ENCODE data around the gene FKBP3. TPM values are rescaled to one million over a fixed set of nuclear protein-coding genes. Genes with fewer than 3 reads are reported as not detected.

Gene FKBP3
- total RNA-seq, 2 donors from 2014 or later, result 153 to 188 TPM

DNA sequence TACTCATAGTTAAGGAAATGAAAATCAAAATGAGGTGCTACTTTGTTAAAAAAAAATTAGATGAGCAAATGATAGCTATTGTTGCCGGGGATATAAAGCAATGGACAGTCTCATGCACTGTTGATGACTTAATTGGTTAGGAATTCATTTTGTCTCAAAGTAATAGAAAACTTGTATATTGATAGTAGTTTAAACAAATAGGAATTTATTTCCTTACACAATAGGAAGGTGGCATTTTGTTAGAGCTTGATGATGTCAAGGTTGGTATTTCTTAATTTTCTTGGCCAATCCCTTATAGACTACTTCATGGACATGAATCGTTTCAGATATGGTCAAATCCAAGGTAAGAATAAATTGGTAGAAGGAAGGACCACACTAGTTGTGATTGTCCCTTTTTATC, 42.6 kb downstream of the FKBP3 start:
- no peaks in the 10 kb centered on the region for H3K27me3 Mint-ChIP-seq (ENCODE audit: insufficient read depth)
- no peak for DNase-seq
- no peak overlapping the region for H3K4me3 Mint-ChIP-seq
- TF ChIP-seq CTCF (conservative IDR thresholded peaks at IDR 0.05), result no peak
- Histone ChIP-seq H3K9me3 (ENCODE audit: control insufficient read depth, low read length) (no peaks in the 10 kb centered on the region), H3K27me3 (ENCODE audit: control insufficient read depth, insufficient read depth, low read length, poor library complexity, severe bottlenecking) (no peaks in the 10 kb centered on the region), H3K36me3 (ENCODE audit: control insufficient read depth, insufficient read depth, low read length) (peaks cover 30% of the 10 kb centered on the region), H3K27ac (ENCODE audit: low read depth, low read length) (no peak overlapping the region), H3K9ac (ENCODE audit: extremely low read depth, low read length, poor library complexity, severe bottlenecking) (no peak overlapping the region), H3K4me3 (ENCODE audit: low read length) (no peak overlapping the region), H3K4me1 (ENCODE audit: control insufficient read depth, insufficient read depth, low read length) (no peaks in the 10 kb centered on the region)
- peaks cover 26% of the 10 kb centered on the region for H3K36me3 Mint-ChIP-seq (ENCODE audit: low read depth)
- H3K27ac Mint-ChIP-seq, result no peak overlapping the region
- WGBS, 2 experiments (ENCODE audit: insufficient coverage in 1 of 2, insufficient read length in 1 of 2), result 100% methylated on average over 2 of the region's 2 CpGs
- peaks cover 29% of the 10 kb centered on the region for H3K4me1 Mint-ChIP-seq
- H3K9me3 Mint-ChIP-seq, result no peaks in the 10 kb centered on the region

- Mint-ChIP-seq H3K36me3 (ENCODE audit: low read depth) (peaks cover 16% of the 10 kb centered on the region), H3K4me3 (no peak overlapping the region), H3K4me1 (peaks cover 39% of the 10 kb centered on the region), H3K27me3 (ENCODE audit: insufficient read depth) (no peaks in the 10 kb centered on the region), H3K9me3 (no peaks in the 10 kb centered on the region), H3K27ac (peak overlapping the region; percentile 64)
- H3K36me3 ChIP-seq (ENCODE audit: control insufficient read depth, insufficient read depth, low read length), result peaks cover 13% of the 10 kb centered on the region
- H3K9ac ChIP-seq (ENCODE audit: extremely low read depth, low read length, poor library complexity, severe bottlenecking), result no peak overlapping the region
- 80% methylated on average over 1 of the region's 1 CpG; no CpG with 5 or more reads in 1 of the 2 experiments for WGBS, 2 experiments (ENCODE audit: insufficient coverage in 1 of 2, insufficient read length in 1 of 2)
- no peak for DNase-seq
- no peak overlapping the region for H3K4me3 ChIP-seq (ENCODE audit: low read length)
- H3K9me3 ChIP-seq (ENCODE audit: control insufficient read depth, low read length), result no peaks in the 10 kb centered on the region
- no peak for TF ChIP-seq CTCF (conservative IDR thresholded peaks at IDR 0.05)
- no peak overlapping the region for H3K27ac ChIP-seq (ENCODE audit: low read depth, low read length)
- no peaks in the 10 kb centered on the region for H3K27me3 ChIP-seq (ENCODE audit: control insufficient read depth, insufficient read depth, low read length, poor library complexity, severe bottlenecking)
- no peaks in the 10 kb centered on the region for H3K4me1 ChIP-seq (ENCODE audit: control insufficient read depth, insufficient read depth, low read length)
Measured at GRCh38 chr14:45089813-45090212, 44.5 kb downstream of the FKBP3 start.

DNA sequence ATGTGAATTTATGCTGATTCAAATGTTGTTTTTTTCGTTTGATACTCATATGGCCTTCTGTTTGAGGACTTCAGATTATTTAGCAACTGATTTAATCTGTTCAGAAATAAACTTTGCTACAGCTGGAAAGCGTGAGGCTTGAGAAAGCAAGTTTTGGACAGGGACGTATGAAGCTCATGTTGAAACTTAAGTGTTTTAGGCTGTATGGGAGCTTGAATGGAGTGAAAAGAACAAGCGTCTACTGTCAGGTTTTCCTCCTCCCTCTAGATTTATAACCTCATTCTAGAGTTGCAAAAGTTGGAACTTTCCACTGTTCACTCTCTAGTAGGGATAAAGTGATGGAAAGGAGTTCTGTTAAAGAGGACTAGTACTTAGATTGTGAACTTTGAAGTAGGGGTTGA, 49.3 kb downstream of the FKBP3 start:
- Histone ChIP-seq H3K4me1 (ENCODE audit: control insufficient read depth, insufficient read depth, low read length) (no peaks in the 10 kb centered on the region), H3K36me3 (ENCODE audit: control insufficient read depth, insufficient read depth, low read length) (peaks cover 3% of the 10 kb centered on the region), H3K27ac (ENCODE audit: low read depth, low read length) (no peak overlapping the region), H3K9me3 (ENCODE audit: control insufficient read depth, low read length) (peaks cover 12% of the 10 kb centered on the region), H3K4me3 (ENCODE audit: low read length) (peak overlapping the region; percentile 98), H3K27me3 (ENCODE audit: control insufficient read depth, insufficient read depth, low read length, poor library complexity, severe bottlenecking) (no peaks in the 10 kb centered on the region), H3K9ac (ENCODE audit: extremely low read depth, low read length, poor library complexity, severe bottlenecking) (peak overlapping the region; percentile 87)
- TF ChIP-seq CTCF (conservative IDR thresholded peaks at IDR 0.05), result no peak
- Mint-ChIP-seq H3K9me3 (peaks cover 18% of the 10 kb centered on the region), H3K4me3 (peak overlapping the region; percentile 98), H3K27ac (peak overlapping the region; percentile 84), H3K4me1 (peaks cover 48% of the 10 kb centered on the region), H3K27me3 (ENCODE audit: insufficient read depth) (no peaks in the 10 kb centered on the region), H3K36me3 (ENCODE audit: low read depth) (peaks cover 11% of the 10 kb centered on the region)
- DNase-seq, result no peak
- 6 to 19% methylated on average over 3 of the region's 4 CpGs for WGBS, 2 experiments (ENCODE audit: insufficient coverage in 1 of 2, insufficient read length in 1 of 2)

Measured in endodermal cell (in vitro differentiated cells).